HepG2 (cell line): ENCODE results near the gene RASA3. TPM values are rescaled to one million over a fixed set of nuclear protein-coding genes. Genes with fewer than 3 reads are reported as not detected.
"Not testable (repeated sequence)": the region's sequence is repeated elsewhere in the genome, so short reads cannot be mapped to it uniquely, and the experiment has no call there.

ENCODE experiments used
- ATAC-seq: fragments of 200-7000 bp; cut with Tn5 transposase; 3 replicates; pipeline ENCODE4 v1.9.1; 2020; ENCODE audit warnings: mild to moderate bottlenecking, moderate library complexity
- BruUV-seq: library from RNA; stranded (reverse); fragments of 400-500 nt; replicated peaks from 2 replicates; lab custom pipeline; 2021; lab: Mats Ljungman, UMichigan
- CTCF ChIA-PET: fragments of 300-600 bp; formaldehyde crosslinking; extraction: SDS; loops from one replicate; lab custom pipeline; 2021; ENCODE audit warnings: low total read pairs, inconsistent platforms, low intra/inter-chr PET ratio; lab: Yijun Ruan, JAX
- POLR2A ChIA-PET: fragments of 350-600 bp; sonication (Branson Sonifier 250); formaldehyde crosslinking; loops from one replicate; lab custom pipeline; 2020; ENCODE audit warnings: antibody characterized with exemption, inconsistent platforms; lab: Yijun Ruan, JAX
- DNase-seq: peaks from one replicate; pipeline ENCODE4 v3.0.0-alpha.2; 2015; ENCODE audit warnings: low spot score
- FAIRE-seq: peaks from 3 replicates; lab custom pipeline; 2011; peaks lifted over from hg19 to GRCh38; lab: Jason Lieb, UNC
- H2AFZ ChIP-seq: one replicate; pipeline ENCODE4 v1.6.1; 2011; ENCODE audit warnings: low read length, inconsistent platforms
- H3K27ac ChIP-seq: fragments of 300-600 bp; 3 replicates; pipeline ENCODE4 v1.8.0; 2011; ENCODE audit warnings: mixed run types, mild to moderate bottlenecking, mixed read lengths, low read length, inconsistent platforms; ENCODE audit not compliant: insufficient read depth; ENCODE audit errors: extremely low read length
- H3K27me3 ChIP-seq, 2 experiments: fragments of 200-600 bp in 1 of 2; 2 replicates in 1 of 2; 3 replicates in 1 of 2; pipeline versions ENCODE4 v1.6.0 to v1.8.0; 2011; ENCODE audit warnings: low read length in 2 of 2, mild to moderate bottlenecking in 2 of 2, moderate library complexity in 2 of 2, inconsistent platforms in 1 of 2; ENCODE audit not compliant: insufficient read depth in 2 of 2, control insufficient read depth in 1 of 2
- H3K36me3 ChIP-seq, 2 experiments: fragments of 200-600 bp in 1 of 2; replicated peaks in 1 of 2; 2 replicates in 1 of 2; 3 replicates in 1 of 2; pipeline versions ENCODE4 v1.5.1 to v1.8.0; 2011; ENCODE audit warnings: low read length in 2 of 2, inconsistent platforms in 1 of 2; ENCODE audit not compliant: insufficient read depth in 2 of 2, control insufficient read depth in 1 of 2
- H3K4me1 ChIP-seq: 2 replicates; pipeline ENCODE4 v1.5.1; 2012; ENCODE audit warnings: low read length, inconsistent platforms; ENCODE audit not compliant: insufficient read depth
- H3K4me2 ChIP-seq: 2 replicates; pipeline ENCODE4 v1.6.0; 2011; ENCODE audit warnings: low read depth, low read length, inconsistent platforms
- H3K4me3 ChIP-seq, 3 experiments: fragments of 200-600 bp in 1 of 3; sonication (generic), shearing (Covaris generic) in 1 of 3; replicated peaks in 1 of 3; 2 replicates each; pipeline ENCODE4 v1.5.1; 2011 to 2016; ENCODE audit warnings: low read length in 3 of 3, inconsistent platforms in 2 of 3, low read depth in 2 of 3, mild to moderate bottlenecking in 2 of 3, control low read depth in 1 of 3, mixed read lengths in 1 of 3; ENCODE audit not compliant: insufficient read depth in 1 of 3
- H3K79me2 ChIP-seq: one replicate; pipeline ENCODE4 v1.6.1; 2011; ENCODE audit warnings: low read length, inconsistent platforms; ENCODE audit not compliant: insufficient read depth
- H3K9ac ChIP-seq: 2 replicates; pipeline ENCODE4 v1.6.0; 2011; ENCODE audit warnings: mild to moderate bottlenecking, low read depth, low read length, inconsistent platforms; ENCODE audit not compliant: insufficient read depth
- H3K9me3 ChIP-seq: 2 replicates; pipeline ENCODE4 v1.5.1; 2012; ENCODE audit warnings: mild to moderate bottlenecking, low read length
- H4K20me1 ChIP-seq: 2 replicates; pipeline ENCODE4 v1.6.0; 2011; ENCODE audit warnings: inconsistent platforms, mild to moderate bottlenecking, low read length, moderate library complexity; ENCODE audit not compliant: insufficient read depth
- DBP ChIP-seq: sonication (generic); formaldehyde crosslinking; IDR thresholded peaks from 2 replicates; pipeline ENCODE4 v1.4.0; 2020; ENCODE audit warnings: missing genetic modification reagents; ENCODE audit errors: not compliant biosample characterization
- ZC3H4 ChIP-seq: sonication (generic); formaldehyde crosslinking; IDR thresholded peaks from 2 replicates; pipeline ENCODE4 v1.4.0; 2020; ENCODE audit warnings: missing genetic modification reagents, borderline replicate concordance
- ZFAT ChIP-seq: sonication (generic); formaldehyde crosslinking; conservative IDR thresholded peaks from 2 replicates; pipeline ENCODE4 v1.8.1; 2023; ENCODE audit warnings: missing genetic modification reagents, inconsistent platforms
- ZNF552 ChIP-seq: sonication (generic); formaldehyde crosslinking; IDR thresholded peaks from 2 replicates; pipeline ENCODE4 v1.9.0; 2022; ENCODE audit warnings: missing genetic modification reagents, mild to moderate bottlenecking, borderline replicate concordance
- ZNF784 ChIP-seq: sonication (generic); formaldehyde crosslinking; IDR thresholded peaks from 2 replicates; pipeline ENCODE4 v1.5.1; 2020; ENCODE audit warnings: missing genetic modification reagents, mild to moderate bottlenecking, borderline replicate concordance
- WGBS: methylation state at CpG from one replicate; pipeline ENCODE4 v1.1.6; 2017; ENCODE audit warnings: low lambda C conversion rate; 5-methylcytosine and 5-hydroxymethylcytosine counted together
- in situ Hi-C: cut with HindIII; loops from 2 replicates; pipeline ENCODE4 v1.10.0; 2017; ENCODE audit warnings: low pct_unique_long_range_greater_than_20kb; ENCODE audit not compliant: extremely low pct_ligation_motif_present
- intact Hi-C: fragments of 100-400 bp; cut with micrococcal nuclease; formaldehyde crosslinking; loops from one replicate; pipeline ENCODE4 v1.10.0; 2022; ENCODE audit not compliant: unreplicated experiment
- polyA plus RNA-seq, 8 experiments: library from polyadenylated mRNA; depleted of rRNA in 3 of 8; stranded (reverse) in 7 of 8; unstranded in 1 of 8; fragments of >200 nt; fragmentation: Illumina TruSeq in 4 of 8; extraction: Trizol in 4 of 8; gene quantifications; 2 replicates each; pipeline versions ENCODE4 v1.2.1 to v1.2.3, GENCODE V29; 2011 to 2016; ENCODE audit warnings: low read depth in 4 of 8, missing spikeins in 1 of 8, mixed read lengths in 1 of 8; ENCODE audit not compliant: insufficient read depth in 1 of 8
- total RNA-seq, 5 experiments: library from RNA; depleted of rRNA; stranded (reverse); fragments of >200 nt; fragmentation: Illumina TruSeq; extraction: Trizol; gene quantifications; 2 replicates each; pipeline ENCODE4 v1.2.3, GENCODE V29; 2016; ENCODE audit warnings: low read depth in 1 of 5
- TF ChIP-seq, protein P1 (sequence below), 2 experiments: sonication (generic) in 1 of 2; formaldehyde crosslinking in 1 of 2; IDR thresholded peaks; 2 replicates each; pipeline versions ENCODE4 v1.4.0 to v1.6.1; 2016 to 2020; ENCODE audit warnings: borderline replicate concordance in 1 of 2, low read depth in 1 of 2, mild to moderate bottlenecking in 1 of 2, missing genetic modification reagents in 1 of 2

RASA3 gene
- total and polyA plus RNA-seq, 2 of the 13 experiments (the other 11 are each of a cell fraction or from before 2014, with no cell fraction given) = 0.05 TPM; not detected in 1

- FAIRE-seq (no peak), DNase-seq (no peak), ATAC-seq (no peak)
- CTCF ChIA-PET = no interaction called here
- H3K4me3 ChIP-seq = no peak overlapping the region
- no peaks in the 10 kb centered on the region for H3K36me3 ChIP-seq
- BruUV-seq = no TSS peak
- TF ChIP-seq ZFAT (no peak), ZNF552 (CRISPR knock-in tag) (no peak), ZC3H4 (no peak), DBP (CRISPR knock-in tag) (no peak), ZNF784 (CRISPR knock-in tag) (no peak)
- TF ChIP-seq, protein P1, sequence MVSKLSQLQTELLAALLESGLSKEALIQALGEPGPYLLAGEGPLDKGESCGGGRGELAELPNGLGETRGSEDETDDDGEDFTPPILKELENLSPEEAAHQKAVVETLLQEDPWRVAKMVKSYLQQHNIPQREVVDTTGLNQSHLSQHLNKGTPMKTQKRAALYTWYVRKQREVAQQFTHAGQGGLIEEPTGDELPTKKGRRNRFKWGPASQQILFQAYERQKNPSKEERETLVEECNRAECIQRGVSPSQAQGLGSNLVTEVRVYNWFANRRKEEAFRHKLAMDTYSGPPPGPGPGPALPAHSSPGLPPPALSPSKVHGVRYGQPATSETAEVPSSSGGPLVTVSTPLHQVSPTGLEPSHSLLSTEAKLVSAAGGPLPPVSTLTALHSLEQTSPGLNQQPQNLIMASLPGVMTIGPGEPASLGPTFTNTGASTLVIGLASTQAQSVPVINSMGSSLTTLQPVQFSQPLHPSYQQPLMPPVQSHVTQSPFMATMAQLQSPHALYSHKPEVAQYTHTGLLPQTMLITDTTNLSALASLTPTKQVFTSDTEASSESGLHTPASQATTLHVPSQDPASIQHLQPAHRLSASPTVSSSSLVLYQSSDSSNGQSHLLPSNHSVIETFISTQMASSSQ (IDR thresholded peaks at IDR 0.05; ENCODE audit: low read depth) = no peak
- TF ChIP-seq, protein P1 (CRISPR knock-in tag; IDR thresholded peaks at IDR 0.05; ENCODE audit: borderline replicate concordance) = no peak
- intact Hi-C loops (no loop called here), in situ Hi-C loops (no loop called here)
- H3K9ac ChIP-seq = no peak overlapping the region
- POLR2A ChIA-PET = no interaction called here
- no peaks in the 10 kb centered on the region for H4K20me1 ChIP-seq
- 80% methylated on average over 36 of the region's 62 CpGs for WGBS
- H3K4me1 ChIP-seq = no peaks in the 10 kb centered on the region
- no peaks in the 10 kb centered on the region for H3K79me2 ChIP-seq
- no peak overlapping the region for H3K27ac ChIP-seq
- H3K27me3 ChIP-seq = peaks cover 10 to 45% of the 10 kb centered on the region in 2 experiments; a peak in 4 of 5 replicates
- no peaks in the 10 kb centered on the region for H3K9me3 ChIP-seq
- no peak overlapping the region for H2AFZ ChIP-seq
- H3K4me2 ChIP-seq = no peak overlapping the region
Observed at GRCh38 chr13:114103801-114104654, 28.4 kb downstream of the RASA3 start.

- intact Hi-C loops, BruUV-seq, in situ Hi-C loops: not testable (repeated sequence)
Observed at GRCh38 chr13:114103289-114103621, 29.2 kb downstream of the RASA3 start.

More at GRCh38 chr13:114103289-114103621, 29.2 kb downstream of the RASA3 start:
- H3K79me2 ChIP-seq, CTCF ChIA-PET, ATAC-seq, H3K9me3 ChIP-seq, H3K4me3 ChIP-seq, H2AFZ ChIP-seq, DNase-seq, H3K27ac ChIP-seq, H4K20me1 ChIP-seq, FAIRE-seq, H3K4me2 ChIP-seq, H3K4me1 ChIP-seq, H3K36me3 ChIP-seq, H3K9ac ChIP-seq, POLR2A ChIA-PET: not testable (repeated sequence)
- peaks cover 7 to 40% of the 10 kb centered on the region in 2 experiments; a peak in 4 of 5 replicates for H3K27me3 ChIP-seq
- no CpG with 5 or more reads among the region's 20 CpGs for WGBS
